Measurements from ENCODE around the gene PDCD7.
A peak's percentile ranks its signal among the peaks of the same experiment; 100 is the strongest.
"Not testable (repeated sequence)": the region's sequence is repeated elsewhere in the genome, so short reads cannot be mapped to it uniquely, and the experiment has no call there.

Gene PDCD7, protein sequence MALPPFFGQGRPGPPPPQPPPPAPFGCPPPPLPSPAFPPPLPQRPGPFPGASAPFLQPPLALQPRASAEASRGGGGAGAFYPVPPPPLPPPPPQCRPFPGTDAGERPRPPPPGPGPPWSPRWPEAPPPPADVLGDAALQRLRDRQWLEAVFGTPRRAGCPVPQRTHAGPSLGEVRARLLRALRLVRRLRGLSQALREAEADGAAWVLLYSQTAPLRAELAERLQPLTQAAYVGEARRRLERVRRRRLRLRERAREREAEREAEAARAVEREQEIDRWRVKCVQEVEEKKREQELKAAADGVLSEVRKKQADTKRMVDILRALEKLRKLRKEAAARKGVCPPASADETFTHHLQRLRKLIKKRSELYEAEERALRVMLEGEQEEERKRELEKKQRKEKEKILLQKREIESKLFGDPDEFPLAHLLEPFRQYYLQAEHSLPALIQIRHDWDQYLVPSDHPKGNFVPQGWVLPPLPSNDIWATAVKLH

GRCh38 chr15:65133548-65134200 is at the start of gene PDCD7:
PDCD7 (minus strand) TSS chr15:65133808; CDS start chr15:65133781, 27 bp downstream.
- peak; percentile 89 for DNase-seq

GRCh38 chr15:65182538-65182937 is 48.9 kb upstream of the PDCD7 start:
- DNase-seq, result no peak

DNA sequence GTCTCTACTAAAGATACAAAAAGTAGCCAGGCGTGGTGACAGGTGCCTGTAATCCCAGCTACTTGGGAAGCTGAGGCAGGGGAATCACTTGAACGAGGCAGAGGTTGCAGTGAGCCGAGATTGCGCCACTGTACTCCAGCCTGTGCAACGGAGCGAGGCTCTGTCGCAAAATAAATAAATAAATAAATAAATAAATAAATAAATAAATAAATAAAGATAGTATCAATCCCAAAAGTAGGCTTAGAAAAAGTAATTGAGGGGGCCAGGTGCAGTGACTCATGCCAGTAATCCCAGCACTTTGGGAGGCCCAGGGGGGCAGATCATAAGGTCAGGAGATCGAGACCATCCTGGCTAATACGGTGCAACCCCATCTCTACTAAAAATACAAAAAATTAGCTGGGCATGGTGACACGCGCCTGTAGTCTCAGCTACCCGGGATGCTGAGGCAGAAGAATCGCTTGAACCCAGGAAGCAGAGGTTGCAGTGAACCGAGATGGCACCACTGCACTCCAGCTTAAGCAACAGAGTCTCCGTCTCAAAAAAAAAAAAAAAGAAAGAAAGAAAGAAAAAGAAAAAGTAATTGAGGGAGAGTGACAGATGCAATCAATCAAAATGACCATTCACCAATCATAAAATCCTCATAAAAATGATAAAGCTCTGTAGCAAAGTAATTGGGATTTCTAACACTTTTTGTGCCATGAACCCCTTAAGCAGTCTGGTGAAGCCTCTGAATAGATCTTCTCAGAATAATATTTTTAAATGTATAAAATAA is 48.2 kb upstream of the PDCD7 start:
- DNase-seq, result not testable (repeated sequence)

GRCh38 chr15:65180167-65180566 is 46.6 kb upstream of the PDCD7 start:
- DNase-seq, result no peak

DNA sequence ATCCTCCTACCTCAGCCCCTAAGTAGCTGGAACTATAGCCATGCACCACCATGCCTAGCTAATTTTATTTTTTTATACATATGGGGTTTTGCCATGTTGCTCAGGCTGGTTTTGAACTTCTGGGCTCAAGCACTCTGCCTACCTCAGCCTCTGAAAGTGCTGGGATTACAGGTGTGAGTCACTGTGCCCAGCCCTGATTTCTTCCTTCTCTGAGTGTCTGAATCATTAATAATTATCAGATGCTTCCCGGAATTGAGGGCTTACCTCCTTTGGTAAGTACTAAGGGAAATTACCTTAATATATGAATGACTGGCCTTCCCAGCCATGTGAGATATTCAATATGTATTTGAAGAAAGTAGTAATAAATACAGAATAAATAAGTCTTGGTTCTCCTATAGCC is 44.3 kb upstream of the PDCD7 start:
- no peak for DNase-seq

GRCh38 chr15:65176056-65176455 is 42.4 kb upstream of the PDCD7 start:
- no peak for DNase-seq

DNA sequence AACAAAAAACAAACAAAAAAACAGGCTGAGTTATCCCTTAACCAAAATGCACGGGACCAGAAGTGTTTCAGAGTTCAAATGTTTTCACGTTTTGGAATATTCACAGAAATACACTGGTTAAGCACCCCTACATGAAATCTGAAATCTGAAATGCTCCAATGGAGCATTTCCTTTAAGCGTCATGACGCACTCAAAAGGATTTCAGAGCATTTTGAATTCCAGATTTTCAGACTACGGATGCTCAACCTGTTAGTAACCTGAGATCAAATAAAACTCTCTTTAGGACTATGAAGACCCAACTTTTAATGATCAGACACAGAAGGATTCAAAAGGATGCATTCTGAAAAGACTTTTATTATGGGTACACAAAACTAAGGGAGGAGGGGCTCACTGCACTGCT is 41.9 kb upstream of the PDCD7 start:
- DNase-seq, result no peak

DNA sequence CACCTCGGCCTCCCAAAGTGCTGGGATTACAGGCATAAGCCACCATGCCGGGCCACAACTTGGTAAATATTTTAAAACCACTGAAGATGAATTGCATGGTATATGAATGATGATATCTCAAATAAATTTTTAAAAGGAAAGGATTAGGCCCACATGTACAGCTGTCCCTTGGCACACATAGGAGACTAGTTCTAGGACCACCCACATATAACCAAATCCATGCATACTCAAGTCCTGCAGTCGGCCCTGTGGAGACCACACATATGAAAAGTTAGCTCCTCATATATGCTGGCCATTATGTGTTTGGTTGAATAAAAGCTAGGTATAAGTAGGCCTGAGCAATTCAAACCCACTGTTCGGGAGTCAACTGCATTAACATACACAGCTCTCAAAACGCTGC is 40.9 kb upstream of the PDCD7 start:
- DNase-seq, result no peak

- DNase-seq, result no peak
Observed at GRCh38 chr15:65172531-65172930, 38.9 kb upstream of the PDCD7 start.

DNA sequence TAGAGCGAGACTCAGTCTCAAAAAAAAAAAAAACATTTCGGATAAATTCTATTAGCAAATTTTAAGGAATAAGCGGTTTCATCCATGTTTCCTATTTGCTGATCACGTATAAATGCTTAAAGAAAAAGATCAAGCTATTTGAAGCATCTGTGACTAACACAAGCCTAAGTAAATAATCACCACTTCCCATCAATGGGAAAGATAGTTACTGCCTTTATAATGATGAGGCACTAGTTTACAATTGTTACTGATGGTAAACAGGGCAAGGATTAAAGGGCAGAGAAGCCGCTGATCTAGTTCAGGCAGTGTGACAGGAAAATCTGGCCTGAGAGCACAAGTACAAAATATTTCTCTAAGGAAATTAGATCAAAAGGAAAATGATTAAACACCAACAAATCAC is 37.8 kb upstream of the PDCD7 start:
- no peak for DNase-seq

GRCh38 chr15:65165875-65166274 is 32.3 kb upstream of the PDCD7 start:
- no peak for DNase-seq

DNA sequence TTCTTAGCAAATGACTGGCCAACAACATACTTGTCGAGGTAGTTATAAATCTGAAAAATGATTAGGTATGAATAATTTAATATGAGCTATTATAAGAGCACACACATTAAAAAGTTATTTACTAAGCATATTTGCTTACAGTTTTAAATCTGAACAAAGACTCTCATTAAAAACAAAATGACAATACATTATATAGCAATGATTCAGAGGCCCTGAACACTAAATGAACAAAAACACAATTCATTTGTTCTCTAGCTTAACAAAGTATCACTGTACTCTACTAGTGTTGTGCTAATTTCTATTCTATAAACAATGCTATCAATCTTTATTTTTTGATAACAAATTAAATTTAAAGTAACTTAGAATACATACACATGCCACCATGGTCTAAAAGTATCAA is 30.5 kb upstream of the PDCD7 start:
- DNase-seq, result no peak

- no peak for DNase-seq
Observed at GRCh38 chr15:65163041-65163440, 29.4 kb upstream of the PDCD7 start.

DNA sequence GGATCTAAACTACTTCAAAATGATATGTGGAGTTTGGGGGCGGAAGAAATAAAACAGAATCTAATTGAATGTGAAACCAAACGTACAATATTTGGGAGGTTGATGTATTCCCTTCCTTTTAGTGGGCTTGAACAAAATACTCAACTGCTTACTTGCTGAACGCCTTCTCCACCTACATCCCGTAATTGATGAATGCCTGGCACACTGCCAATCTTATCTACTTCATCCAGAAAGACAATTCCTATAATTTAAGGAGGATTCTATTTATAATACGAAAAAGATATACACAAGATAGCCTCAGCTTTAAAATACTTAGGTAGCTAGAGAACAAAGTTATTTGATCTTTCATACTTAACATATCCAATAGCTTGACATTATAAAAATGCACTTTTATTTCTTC is 23.1 kb upstream of the PDCD7 start:
- DNase-seq, result no peak

DNA sequence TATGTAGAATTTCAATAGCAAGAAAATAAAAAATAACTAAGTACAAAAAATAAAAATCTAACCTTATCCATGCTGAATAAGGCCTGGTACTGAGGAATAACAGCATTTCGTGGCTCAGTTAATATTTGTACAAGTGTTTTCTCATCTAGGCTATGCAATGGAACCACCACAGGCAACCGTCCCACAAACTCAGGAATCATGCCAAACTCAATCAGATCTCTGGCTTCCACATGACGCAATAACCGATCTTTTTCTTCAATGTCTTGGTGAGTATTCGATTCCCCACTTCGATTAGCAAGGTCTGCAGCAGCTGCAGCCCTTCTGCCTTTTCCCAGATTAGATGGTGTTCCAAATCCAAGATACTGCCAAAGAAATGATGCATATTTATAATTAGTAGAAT is 21.1 kb upstream of the PDCD7 start:
- DNase-seq, result no peak

- no peak for DNase-seq
Observed at GRCh38 chr15:65147902-65148301, 14.3 kb upstream of the PDCD7 start.

DNA sequence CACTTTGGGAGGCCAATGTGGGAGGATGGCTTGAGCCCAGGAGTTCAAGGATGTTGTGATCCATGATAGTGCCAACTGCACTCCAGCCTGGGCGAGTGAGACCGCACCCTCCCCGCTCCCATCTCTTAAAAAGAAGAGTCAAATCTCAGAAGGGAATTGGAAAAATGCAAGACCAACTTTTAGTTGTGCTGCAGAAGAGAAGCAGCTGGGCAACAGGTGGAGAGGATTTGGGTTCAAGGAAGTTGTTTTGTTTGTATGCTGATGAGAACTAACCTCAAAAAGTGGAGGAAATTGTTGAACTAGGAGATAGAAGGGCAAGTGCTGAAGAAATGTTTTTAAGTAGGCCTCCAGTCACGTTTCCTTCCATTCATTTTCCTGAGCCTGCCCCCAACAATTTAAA is 12.8 kb upstream of the PDCD7 start:
- no peak for DNase-seq

DNA sequence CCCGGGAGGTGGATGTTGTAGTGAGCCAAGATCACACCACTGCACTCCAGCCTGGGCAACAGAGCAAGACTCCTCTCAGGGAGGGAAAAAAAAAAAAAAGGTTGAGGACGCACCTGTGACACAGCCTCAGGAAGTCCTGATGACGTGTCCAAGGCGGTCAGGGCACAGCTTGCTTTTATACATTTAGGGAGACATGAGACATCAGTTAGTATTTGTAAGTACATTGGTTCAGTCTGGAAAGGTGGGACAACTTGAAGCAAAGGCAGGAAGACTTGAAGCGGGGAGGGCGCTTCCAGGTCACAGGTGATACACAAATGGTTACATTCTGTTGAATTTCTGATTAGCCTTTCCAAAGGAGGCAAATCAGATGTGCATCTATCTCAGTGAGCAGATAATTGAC is 5.0 kb upstream of the PDCD7 start:
- not testable (repeated sequence) for DNase-seq

GRCh38 chr15:65137893-65138292 is 4.3 kb upstream of the PDCD7 start:
- not testable (repeated sequence) for DNase-seq

GRCh38 chr15:65137089-65137488 is 3.5 kb upstream of the PDCD7 start:
- DNase-seq, result not testable (repeated sequence)

GRCh38 chr15:65134538-65134937 is 930 bp upstream of the PDCD7 start:
- no peak for DNase-seq

DNA sequence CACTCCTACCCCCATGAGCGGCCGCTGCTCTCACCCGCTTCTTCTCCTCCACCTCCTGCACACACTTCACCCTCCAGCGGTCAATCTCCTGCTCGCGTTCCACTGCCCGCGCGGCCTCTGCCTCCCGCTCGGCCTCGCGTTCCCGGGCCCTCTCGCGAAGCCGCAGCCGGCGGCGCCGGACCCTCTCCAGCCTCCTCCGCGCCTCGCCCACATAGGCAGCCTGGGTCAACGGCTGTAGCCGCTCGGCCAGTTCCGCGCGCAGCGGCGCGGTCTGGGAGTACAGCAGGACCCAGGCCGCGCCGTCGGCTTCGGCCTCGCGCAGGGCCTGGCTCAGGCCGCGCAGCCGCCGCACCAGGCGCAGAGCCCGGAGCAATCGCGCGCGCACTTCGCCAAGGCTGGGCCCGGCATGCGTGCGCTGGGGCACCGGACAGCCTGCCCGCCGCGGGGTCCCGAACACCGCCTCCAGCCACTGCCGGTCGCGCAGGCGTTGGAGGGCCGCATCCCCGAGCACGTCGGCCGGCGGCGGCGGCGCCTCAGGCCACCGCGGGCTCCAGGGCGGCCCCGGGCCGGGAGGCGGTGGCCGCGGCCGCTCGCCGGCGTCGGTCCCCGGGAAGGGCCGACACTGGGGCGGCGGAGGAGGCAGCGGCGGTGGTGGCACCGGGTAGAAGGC is 595 bp downstream of the PDCD7 start:
- DNase-seq, result peak; percentile 41

GRCh38 chr15:65130941-65131340 is 2.7 kb downstream of the PDCD7 start:
- peak; percentile 5 for DNase-seq
